Spleen (tissue), 7 donors: ENCODE measurements around the gene CFAP57.

Experiments used
- POLR2AphosphoS5 ChIP-seq, 3 donors: sonication (generic); formaldehyde crosslinking; IDR thresholded peaks; one replicate each; pipeline ENCODE4 v1.5.1; 2017; ENCODE audit warnings: antibody characterized with exemption in 3 of 3
- TF ChIP-seq, protein P1 (sequence below), 11 experiments: fragments of 200-600 bp in 7 of 11; fragments of 450-650 bp in 4 of 11; sonication (generic) in 4 of 11; IDR thresholded peaks in 8 of 11; conservative IDR thresholded peaks in 3 of 11; 1 replicate in 7 of 11; 2 replicates in 4 of 11; pipeline versions ENCODE4 v1.4.0 to v1.8.0; 2016 to 2021; ENCODE audit warnings: antibody characterized with exemption in 11 of 11, inconsistent platforms in 4 of 11, mild to moderate bottlenecking in 1 of 11
- donor health status: DM: no; HTN: no; CAD: no; lungs with moderate emphysema.
- donor health status: DM: no; HTN: no; CAD: no.
- donor health status: DM: no; HTN: no; CAD: no.

DNA sequence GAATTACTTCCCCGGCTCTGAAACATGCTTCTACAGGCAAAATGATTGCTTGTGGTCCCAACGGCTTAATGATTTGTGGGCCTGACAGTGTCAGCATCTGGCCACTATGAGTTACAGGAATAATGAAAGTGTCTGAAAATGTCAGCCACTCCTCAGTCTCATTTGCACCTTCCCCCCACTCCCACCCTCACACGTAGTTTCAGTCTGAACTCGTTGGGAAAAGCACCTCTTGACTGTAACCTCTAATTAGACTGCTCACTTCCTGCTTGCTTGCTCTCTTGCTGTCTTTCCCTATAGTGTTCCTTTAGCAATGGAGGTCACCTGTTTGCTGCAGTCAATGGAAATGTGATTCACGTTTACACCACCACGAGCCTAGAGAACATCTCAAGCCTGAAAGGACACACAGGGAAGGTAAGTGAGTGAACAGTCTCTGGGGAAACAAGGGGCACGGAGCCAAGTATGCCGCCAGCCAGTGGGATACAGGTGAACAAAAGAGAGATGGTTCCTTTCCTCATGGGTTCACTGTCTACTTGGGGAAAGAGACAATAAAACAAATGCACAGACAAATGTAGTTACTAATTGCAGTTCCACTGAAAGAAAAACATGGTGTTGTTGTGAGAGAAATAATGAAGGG, 27.1 kb downstream of the CFAP57 start:
- TF ChIP-seq, protein P1, sequence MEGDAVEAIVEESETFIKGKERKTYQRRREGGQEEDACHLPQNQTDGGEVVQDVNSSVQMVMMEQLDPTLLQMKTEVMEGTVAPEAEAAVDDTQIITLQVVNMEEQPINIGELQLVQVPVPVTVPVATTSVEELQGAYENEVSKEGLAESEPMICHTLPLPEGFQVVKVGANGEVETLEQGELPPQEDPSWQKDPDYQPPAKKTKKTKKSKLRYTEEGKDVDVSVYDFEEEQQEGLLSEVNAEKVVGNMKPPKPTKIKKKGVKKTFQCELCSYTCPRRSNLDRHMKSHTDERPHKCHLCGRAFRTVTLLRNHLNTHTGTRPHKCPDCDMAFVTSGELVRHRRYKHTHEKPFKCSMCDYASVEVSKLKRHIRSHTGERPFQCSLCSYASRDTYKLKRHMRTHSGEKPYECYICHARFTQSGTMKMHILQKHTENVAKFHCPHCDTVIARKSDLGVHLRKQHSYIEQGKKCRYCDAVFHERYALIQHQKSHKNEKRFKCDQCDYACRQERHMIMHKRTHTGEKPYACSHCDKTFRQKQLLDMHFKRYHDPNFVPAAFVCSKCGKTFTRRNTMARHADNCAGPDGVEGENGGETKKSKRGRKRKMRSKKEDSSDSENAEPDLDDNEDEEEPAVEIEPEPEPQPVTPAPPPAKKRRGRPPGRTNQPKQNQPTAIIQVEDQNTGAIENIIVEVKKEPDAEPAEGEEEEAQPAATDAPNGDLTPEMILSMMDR (IDR thresholded peaks at IDR 0.05 in 8 of 11, conservative IDR thresholded peaks at IDR 0.05 in 3 of 11) = no peak
- no peak for TF ChIP-seq POLR2AphosphoS5 (IDR thresholded peaks at IDR 0.05)
